Right lobe of liver (tissue), 6 donors: ENCODE results near the gene NPY1R. TPM values are rescaled to one million over a fixed set of nuclear protein-coding genes. Genes with fewer than 3 reads are reported as not detected.
A peak's percentile ranks its signal among the peaks of the same experiment; 100 is the strongest.

Experiments
- ATAC-seq, 4 donors: fragments of 200-7000 bp; cut with Tn5 transposase; one replicate each; pipeline ENCODE4 v1.9.1; 2020; ENCODE audit warnings: mild to moderate bottlenecking in 4 of 4, moderate library complexity in 4 of 4
- DNase-seq, 3 donors: peaks; one replicate each; pipeline ENCODE4 v3.0.0-alpha.2; 2020
- H3K27ac ChIP-seq, 3 donors: fragments of 200-600 bp; one replicate each; pipeline ENCODE4 v1.8.0; 2022
- H3K27me3 ChIP-seq, 2 donors: fragments of 200-600 bp; one replicate each; pipeline ENCODE4 v1.8.0; 2022
- H3K36me3 ChIP-seq, 4 donors: fragments of 200-600 bp; sonication (generic) in 1 of 4; one replicate each; pipeline versions ENCODE4 v1.5.1 to v1.8.0; 2017 to 2022; ENCODE audit warnings: control low read depth in 1 of 4
- H3K4me1 ChIP-seq, 4 donors: fragments of 200-600 bp; sonication (generic) in 1 of 4; one replicate each; pipeline versions ENCODE4 v1.5.1 to v1.8.0; 2017 to 2022; ENCODE audit warnings: control low read depth in 1 of 4
- H3K4me3 ChIP-seq, 3 donors: fragments of 200-600 bp; one replicate each; pipeline ENCODE4 v1.8.0; 2022
- H3K9me3 ChIP-seq, 4 donors: fragments of 200-600 bp; sonication (generic) in 1 of 4; one replicate each; pipeline versions ENCODE4 v1.5.1 to v1.8.0; 2017 to 2022; ENCODE audit warnings: control low read depth in 1 of 4
- CTCF ChIP-seq, 4 donors: fragments of 200-600 bp in 3 of 4; fragments of 450-650 bp in 1 of 4; IDR thresholded peaks; one replicate each; pipeline versions ENCODE4 v1.5.1 to v1.8.0; 2016 to 2022; ENCODE audit warnings: antibody characterized with exemption in 4 of 4, mild to moderate bottlenecking in 2 of 4
- POLR2A ChIP-seq: fragments of 450-650 bp; IDR thresholded peaks from one replicate; pipeline ENCODE4 v1.6.1; 2017; ENCODE audit warnings: antibody characterized with exemption, mild to moderate bottlenecking
- WGBS: methylation state at CpG from one replicate; pipeline ENCODE4 v1.1.6; 2018; ENCODE audit warnings: low coverage, low lambda C conversion rate; ENCODE audit not compliant: insufficient coverage; ENCODE audit errors: missing lambda C conversion rate; 5-methylcytosine and 5-hydroxymethylcytosine counted together
- intact Hi-C, 2 donors: fragments of 100-400 bp; cut with DNase I; formaldehyde crosslinking; loops; one replicate each; pipeline versions ENCODE4 v1.11.2 to v1.14.1; 2022
- total RNA-seq, 6 experiments: library from RNA; depleted of rRNA in 2 of 6; stranded (reverse); fragments of >200 nt in 2 of 6; fragmentation: NEBNext Ultra II Directional in 3 of 6; extraction: Animal tissue kit (Norgen Biotek cat#: 25700) in 3 of 6; gene quantifications; one replicate each; pipeline versions ENCODE4 v1.1.0 to v1.2.4, GENCODE V29; 2016 to 2023
- donor health status: DM: no; HTN: yes; CAD: no.
- donor health status: DM: no; HTN: no; CAD: no.
- donor health status: DM: no; HTN: no; CAD: no.
- donor health status: DM: no; HTN: yes; CAD: no.
- donor health status: DM: no; HTN: yes; CAD: no.

Gene NPY1R
- total RNA-seq, 6 experiments from 2014 or later: 1.6 to 6.8 (median 5.6) TPM

- TF ChIP-seq CTCF (IDR thresholded peaks at IDR 0.05) (no peak), POLR2A (no peak)
- no peaks in the 10 kb centered on the region for H3K9me3 ChIP-seq
- WGBS: 31% methylated on average over 3 of the region's 3 CpGs
- ATAC-seq: no peak
- no peaks in the 10 kb centered on the region for H3K4me1 ChIP-seq
- DNase-seq: no peak
- H3K27ac ChIP-seq: no peak overlapping the region
- H3K27me3 ChIP-seq: no peaks in the 10 kb centered on the region
- H3K4me3 ChIP-seq: no peak overlapping the region
- no peaks in the 10 kb centered on the region for H3K36me3 ChIP-seq
- intact Hi-C loops: no loop called here
Observed at GRCh38 chr4:163295138-163295537, 37.3 kb downstream of the NPY1R start.

GRCh38 chr4:163284304-163284703, 48.1 kb downstream of the NPY1R start:
- Histone ChIP-seq H3K27ac (no peak overlapping the region), H3K27me3 (no peaks in the 10 kb centered on the region), H3K4me1 (no peaks in the 10 kb centered on the region), H3K9me3 (no peaks in the 10 kb centered on the region), H3K36me3 (no peaks in the 10 kb centered on the region), H3K4me3 (no peak overlapping the region)
- ATAC-seq (no peak), DNase-seq (no peak)
- 59% methylated on average over 4 of the region's 5 CpGs for WGBS
- no peak for TF ChIP-seq POLR2A
- no peak for TF ChIP-seq CTCF (IDR thresholded peaks at IDR 0.05)
- intact Hi-C loops: no loop called here

- TF ChIP-seq POLR2A (no peak), CTCF (IDR thresholded peaks at IDR 0.05) (no peak)
- Histone ChIP-seq H3K4me3 (no peak overlapping the region), H3K27me3 (no peaks in the 10 kb centered on the region), H3K36me3 (no peaks in the 10 kb centered on the region), H3K27ac (no peak overlapping the region), H3K4me1 (no peaks in the 10 kb centered on the region), H3K9me3 (no peaks in the 10 kb centered on the region)
- peak; percentile 45 to 90 (median 71) for ATAC-seq
- no peak for DNase-seq
- WGBS: 13% methylated on average over 2 of the region's 3 CpGs
- intact Hi-C loops: no loop called here
Observed at GRCh38 chr4:163280703-163281519, 51.5 kb downstream of the NPY1R start.

- no peak for TF ChIP-seq CTCF (IDR thresholded peaks at IDR 0.05)
- TF ChIP-seq POLR2A: no peak
- whole genome bisulfite sequencing: 46% methylated on average over 5 of the region's 5 CpGs
- Histone ChIP-seq H3K27ac (no peak overlapping the region), H3K4me3 (no peak overlapping the region), H3K9me3 (no peaks in the 10 kb centered on the region), H3K4me1 (no peaks in the 10 kb centered on the region), H3K36me3 (no peaks in the 10 kb centered on the region), H3K27me3 (no peaks in the 10 kb centered on the region)
- no peak for DNase-seq
- no peak for ATAC-seq
- intact Hi-C loops: no loop called here
Observed at GRCh38 chr4:163279713-163280112, 52.7 kb downstream of the NPY1R start.
